GM19455 (cell line): ENCODE data around the gene SCMH1.

Experiments used
- ATAC-seq: cut with Tn5 transposase; IDR thresholded peaks from one replicate; pipeline ENCODE4 v1.9.1; 2021; ENCODE audit not compliant: unreplicated experiment

SCMH1 gene

DNA sequence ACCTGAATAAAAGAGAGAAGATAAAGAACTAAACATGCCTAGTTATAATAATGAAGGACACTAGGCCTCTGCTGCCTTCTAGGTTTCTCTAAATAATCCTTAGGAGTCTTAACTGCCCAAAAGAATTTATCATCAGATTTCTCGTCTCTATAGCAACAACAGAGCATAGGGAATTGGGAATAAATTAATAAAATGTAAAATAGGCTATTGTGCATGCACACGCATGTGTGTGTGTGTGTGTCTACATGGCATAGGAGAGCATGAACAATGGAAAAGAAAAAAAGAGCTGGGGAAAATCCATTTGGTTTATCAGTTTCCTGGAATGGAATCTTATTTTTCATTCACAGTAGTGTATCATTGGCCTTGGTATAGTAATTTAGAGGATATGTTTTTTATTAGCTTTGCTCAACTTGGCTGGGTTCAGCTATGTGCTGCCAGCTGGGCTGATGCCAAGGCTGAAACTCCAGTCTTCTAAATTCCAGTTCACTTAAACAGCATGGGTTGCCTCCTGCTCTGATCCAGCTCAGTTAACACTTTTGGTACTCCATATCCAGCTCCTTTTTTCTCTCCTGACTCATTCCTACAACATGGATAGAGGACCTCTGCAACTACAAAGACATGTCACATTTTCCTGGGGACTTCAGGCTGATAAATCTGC, 140.0 kb downstream of the SCMH1 start:
- no peak for ATAC-seq

DNA sequence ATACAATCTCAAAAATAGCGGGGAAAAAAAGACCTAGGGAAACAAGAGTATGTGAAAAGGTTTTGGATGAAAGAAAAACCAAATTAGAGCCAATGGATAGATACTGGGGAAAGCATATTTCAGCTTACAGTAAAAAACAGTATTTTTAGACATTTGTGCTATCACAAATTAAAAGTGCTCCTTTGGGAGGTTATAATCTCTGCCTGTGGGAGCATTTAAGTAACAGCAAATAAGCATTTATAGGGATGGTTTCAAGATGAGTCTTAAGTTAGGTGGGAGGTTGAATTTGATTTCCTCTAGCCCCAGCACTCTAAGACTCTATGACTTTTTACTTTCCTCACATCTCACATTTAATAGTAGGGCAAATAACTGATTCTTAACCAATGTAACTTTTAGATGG, 141.0 kb downstream of the SCMH1 start:
- ATAC-seq: no peak

DNA sequence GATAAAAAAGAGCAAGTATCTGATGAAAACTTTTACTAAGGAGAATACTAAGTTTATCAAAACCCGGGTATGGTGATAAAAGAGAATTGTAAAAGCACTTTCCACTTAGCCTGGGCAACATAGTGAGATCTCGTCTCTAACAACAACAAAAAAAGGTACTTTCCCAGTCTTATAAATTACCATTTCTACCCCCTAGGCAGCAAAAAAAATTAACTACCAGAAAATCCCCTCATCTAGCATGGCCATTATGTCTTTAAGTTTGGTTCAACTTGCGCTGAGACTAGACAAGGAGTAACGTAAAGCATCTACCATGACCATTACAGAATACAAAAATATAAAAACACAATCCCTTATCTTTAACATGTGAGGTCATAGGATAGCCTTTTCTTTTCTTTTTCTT, 141.9 kb downstream of the SCMH1 start:
- ATAC-seq: no peak

DNA sequence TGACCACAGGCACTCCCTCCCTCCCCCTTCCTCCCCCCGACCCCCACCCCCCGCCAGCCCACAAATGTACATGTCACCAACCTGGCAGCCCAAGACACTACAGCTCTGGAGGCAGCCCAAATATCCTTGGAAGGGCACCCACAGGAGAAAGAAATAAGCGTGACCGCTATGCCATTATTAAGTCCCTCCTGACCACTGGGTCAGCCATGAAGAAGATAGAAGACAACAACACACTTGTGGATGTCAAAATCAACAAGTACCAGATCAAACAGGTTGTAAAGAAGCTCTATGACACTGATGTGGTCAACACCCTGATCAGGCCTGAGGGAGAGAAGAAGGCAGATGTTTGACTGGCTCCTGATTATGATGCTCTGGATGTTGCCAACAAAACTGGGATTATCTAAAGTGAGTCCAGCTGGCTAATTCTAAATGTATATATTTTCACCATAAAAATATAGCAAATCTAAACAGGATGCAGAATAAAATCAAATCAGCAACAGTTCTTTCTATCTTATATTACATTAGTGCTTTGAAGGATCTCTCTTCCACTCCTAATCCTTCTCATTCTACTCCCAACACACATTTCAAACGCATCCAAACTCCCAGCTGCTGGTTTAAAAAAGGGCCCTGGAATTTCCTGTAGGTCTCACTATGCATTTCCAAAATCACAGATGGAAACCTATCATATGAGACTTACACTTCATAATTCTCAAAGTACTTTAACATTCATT, 143.2 kb downstream of the SCMH1 start:
- no peak for ATAC-seq

DNA sequence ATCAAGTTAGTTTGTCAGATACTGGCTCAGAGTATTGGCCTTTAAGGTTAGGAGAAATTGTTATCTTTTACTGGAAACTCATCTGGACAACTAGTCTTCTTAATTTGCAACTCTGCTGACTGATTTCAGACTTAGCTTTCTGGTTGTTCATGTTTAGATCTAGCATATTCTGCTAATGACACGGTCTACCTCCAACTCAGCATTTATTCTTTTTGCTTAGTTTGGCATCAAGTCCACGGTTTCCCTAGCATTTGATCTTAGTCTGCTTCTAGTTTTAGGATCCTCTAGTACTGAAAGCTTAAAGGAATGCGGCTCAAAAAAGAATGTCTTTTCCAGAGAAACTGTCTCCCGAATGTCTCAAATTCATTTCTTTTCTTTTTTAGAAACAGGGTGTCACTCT, 145.0 kb downstream of the SCMH1 start:
- ATAC-seq: no peak

DNA sequence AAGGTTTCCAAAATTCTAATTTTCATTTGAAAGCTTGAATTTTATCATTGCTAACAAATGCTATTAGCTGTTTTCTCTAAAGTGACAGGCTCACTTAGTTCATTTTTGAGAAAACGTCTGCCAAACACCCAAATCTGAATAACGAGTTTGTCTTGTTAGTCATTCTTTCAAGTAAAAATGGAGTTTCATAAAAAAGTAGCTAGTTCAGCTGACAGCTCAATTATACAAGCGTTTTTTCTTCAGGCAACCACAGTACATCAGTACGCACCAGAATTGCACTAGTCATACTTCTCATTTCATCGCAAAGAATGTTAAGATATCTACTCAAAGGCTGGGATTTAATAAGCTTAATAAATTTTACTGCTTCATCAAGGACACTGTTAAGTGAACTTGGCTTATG, 148.3 kb downstream of the SCMH1 start:
- ATAC-seq: no peak

DNA sequence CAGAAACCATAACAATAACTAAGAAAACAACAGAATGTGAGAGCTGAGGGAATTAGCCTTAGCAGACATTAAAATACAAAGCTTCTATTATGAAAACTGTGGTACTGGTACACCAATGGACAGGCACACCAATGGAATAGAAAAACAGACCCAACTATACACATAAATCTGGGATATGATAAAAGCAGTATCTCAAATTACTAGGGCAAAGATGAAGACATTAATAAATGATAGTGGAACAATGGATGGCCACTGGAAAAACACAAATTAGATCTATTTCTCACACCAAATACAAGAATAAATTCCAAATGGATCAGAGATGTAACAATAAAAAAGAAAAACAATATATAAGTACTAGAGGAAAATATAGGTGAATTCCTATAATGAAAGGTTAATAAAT, 155.2 kb downstream of the SCMH1 start:
- ATAC-seq: no peak

DNA sequence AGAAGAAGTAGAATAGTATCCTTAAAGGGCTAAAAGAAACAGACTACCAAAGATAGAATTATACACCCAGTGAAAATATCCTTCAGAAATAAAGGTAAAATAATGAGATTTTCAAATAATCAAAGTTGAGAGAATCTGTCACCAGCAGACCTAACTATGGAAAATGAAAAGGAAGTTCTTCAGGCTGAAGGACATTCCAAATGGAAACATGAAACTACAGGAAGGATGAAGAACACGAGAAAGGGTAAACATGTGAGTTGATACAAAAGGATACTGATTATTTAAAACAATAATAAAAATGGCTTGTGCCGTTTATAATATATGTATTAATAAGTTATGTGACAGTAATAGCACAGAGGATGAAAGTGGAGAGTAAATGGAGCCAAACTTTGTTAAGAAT, 163.5 kb downstream of the SCMH1 start:
- no peak for ATAC-seq

DNA sequence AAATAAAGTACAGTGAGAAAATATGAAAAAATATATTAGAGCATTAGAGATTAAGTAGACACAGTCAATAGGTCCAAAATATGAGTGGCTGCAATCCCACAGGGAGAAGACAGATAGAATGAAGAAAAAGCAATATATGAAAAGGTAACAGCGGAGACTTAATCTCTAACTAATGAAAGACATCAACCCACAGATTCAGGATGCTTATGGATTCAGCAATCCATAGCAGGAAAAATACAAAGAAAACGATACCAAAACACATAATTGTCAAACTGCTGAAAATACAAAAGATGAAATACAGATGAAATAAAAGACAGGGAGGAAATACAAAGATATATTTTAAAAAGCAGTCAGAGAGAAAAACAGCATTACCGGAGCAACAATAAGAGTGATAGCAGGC, 163.9 kb downstream of the SCMH1 start:
- ATAC-seq: no peak

DNA sequence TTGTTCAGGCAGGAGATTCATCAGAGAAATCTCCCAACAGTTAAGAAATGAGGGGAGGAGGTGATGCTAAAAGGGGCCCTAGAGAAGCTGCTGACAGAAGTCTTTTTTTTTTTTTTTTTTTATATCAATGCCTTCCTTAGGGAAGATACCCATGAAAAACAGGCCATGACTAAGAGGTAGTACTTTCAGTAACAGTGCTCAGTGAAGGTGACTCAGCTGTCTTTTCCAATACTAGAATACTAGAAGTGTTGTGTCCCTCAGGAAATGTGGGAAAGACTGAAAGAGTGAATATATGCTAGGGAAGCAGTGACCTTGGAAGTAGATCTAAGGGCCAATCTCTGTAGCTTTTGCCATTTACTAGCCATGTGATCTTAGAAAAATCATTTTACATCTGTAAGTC, 168.1 kb downstream of the SCMH1 start:
- no peak for ATAC-seq

DNA sequence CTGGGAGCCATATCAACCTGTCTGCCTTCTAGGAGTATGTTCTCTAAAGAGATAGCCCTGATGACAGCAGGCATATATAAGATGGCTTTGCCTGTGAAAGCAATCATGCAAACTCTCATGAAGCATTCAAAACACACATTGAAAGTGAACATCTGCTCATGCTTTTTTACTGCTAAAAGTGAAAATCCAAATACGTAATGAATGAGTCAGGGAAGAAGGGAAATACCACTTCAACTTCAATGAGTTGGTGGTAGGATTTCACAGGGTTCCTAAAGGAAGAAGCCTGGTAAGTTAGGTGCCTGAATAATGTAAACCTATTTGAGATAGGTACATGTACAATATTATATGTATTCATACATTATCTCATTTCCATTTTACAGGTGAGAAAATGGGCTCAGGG, 170.1 kb downstream of the SCMH1 start:
- ATAC-seq: no peak

DNA sequence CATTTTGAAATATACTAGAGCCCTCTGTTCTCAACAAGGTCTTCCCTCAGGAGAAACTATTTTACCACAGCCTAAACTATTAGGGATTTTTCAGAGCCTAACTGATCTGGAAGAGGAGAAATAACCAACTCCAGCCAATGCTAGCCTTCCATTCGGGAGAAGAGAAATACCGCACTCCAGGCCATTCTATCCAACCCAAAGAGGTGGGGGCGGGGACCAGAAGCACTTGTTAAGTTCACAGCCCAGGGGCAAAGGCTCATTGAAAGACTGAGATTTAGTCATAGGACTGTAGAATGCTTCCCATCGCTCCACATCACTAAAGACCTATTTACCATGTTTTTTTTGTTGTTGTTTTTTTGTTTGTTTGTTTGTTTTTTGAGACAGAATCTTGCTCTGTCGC, 185.2 kb downstream of the SCMH1 start:
- ATAC-seq: no peak

DNA sequence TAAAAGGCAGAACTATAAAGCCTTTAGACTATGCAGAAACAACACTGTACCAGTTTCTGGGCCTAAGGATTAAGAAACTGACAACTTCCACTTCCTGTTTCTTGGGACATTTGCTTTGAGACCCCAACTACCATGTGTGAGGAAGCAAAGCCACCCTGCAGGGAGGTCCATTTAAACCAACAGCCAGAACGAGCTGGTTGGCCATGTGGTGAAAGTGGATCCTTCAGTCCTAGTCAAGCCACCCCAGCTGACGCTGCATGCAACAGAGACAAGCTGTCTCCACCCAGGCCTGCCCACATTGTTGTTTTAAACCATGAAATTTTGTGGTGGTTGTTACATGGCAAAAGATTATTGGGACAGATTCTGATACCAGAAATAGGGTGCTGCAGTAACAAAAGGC, 188.8 kb downstream of the SCMH1 start:
- ATAC-seq: no peak

DNA sequence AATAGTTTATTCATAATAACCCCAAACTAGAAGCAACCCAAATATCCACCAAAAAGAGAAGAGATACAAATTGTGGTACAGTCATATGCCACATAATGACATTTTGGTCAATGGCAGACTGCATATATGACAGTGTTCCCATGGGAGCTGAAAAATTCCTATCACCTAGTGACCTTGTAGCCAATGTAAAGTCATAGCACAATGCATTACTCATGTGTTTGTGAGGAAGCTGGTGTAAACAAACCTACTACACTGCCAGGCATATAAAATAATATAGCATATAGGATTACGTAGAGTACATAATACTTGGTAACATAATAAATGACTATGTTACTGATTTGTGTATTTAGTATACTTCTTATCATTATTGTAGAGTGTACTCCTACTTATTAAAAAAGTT, 191.1 kb downstream of the SCMH1 start:
- no peak for ATAC-seq

DNA sequence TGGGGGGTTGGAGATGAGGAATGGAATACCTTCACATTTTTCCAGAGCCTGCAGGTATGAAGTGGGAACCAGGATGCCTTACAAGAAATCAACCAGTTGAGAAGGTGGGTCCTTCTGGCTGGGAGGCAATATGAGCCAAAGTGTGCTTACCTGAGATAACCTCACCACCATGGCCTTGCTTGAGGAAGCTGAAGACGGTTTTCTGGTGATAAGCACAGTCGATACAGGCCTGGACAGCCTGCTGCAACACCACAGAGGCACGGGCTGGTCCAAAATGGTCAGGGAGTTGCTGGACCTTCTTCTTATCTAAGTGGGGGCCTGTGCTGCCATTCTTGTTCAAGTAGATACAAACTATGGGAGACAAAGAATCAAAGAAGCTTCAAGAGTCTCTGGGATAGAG, 193.6 kb downstream of the SCMH1 start:
- ATAC-seq: no peak

DNA sequence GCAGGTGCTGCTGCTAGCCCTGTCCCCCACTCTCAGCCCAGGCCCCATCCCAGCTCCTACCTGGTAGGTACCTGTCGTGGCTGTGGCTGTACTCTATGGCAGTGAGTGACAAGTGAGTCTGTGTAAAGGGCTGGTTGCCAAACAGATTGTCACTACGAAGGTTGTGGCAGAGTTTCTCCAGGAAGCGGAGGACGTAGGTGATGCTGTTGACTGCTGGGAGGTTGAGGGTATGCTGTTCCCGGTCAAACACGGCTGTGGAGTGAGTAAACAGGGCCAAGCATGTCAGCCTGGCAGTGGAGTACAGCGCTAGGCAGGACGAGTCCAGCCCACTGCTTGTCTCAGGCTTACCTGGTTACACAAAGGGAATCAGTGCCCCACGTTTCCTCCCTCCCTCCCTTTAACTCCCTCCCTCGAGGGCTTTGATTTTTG, 195.7 kb downstream of the SCMH1 start:
- no peak for ATAC-seq

DNA sequence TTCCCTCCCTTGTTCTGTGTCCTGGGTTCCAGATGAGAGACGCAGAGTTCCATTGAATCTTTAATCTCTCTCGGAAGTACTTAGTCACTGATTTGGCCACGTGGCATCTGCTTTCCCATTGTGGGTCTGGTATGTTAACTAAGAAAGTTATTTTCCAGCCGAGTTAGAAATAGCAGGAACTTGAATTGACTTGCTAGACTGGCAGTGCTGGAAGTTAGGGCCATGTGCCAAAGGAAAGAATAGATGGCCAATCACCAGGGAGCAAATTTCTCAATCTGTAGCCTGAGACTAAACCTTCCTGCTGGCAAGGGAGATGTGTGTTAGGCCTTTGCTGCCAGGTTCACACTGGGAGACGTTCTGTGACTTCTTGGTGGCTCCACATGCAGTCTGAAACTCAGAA, 196.4 kb downstream of the SCMH1 start:
- no peak for ATAC-seq

DNA sequence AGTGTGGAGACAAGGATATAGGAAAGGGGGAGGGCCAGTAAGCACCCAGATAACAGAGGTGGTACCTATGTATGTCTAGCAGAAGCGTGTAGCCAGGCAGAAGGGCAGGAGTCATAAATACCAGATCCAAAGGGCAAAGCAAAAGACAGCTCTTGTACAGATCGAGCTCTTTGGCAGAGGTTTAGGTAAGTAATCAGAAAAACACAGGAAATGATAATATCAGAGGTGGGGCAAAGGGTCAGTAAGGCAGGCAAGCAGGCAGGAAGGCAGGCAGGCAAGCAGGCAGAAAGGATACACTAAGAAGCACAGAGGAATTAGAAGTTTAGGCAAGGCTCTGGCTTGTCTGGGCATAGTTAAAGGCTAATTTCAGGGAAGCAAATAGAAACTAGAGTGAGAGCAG, 197.9 kb downstream of the SCMH1 start:
- no peak for ATAC-seq

DNA sequence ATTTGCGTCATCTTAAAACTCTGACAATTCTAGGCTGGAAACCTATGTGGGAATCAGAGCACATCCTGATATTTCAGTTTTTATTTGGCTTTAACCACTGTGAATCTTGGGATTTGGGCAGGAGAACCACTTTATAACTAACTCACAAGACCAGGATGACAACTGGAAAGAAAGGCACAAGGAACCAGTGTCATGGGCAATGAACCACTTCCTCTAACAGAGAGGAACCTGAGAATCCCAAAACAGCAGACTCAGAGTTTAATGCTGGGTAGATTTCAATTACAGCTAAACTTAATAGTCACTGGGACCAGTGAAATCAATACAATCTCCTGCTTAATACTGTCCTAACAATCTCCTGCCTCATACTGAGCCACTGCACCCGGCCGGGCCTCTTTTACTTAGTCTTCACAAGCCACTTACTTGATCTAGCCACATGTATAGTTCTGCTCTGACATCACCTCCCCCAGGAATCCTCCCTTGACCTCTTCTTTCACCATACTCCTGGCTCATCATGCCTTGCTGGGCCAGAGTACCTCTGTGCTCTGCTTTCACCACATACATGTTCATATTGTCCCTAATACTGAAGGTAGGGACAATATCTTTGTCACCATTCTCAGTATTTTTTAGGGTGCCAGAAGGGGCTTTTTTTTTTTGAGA, 200.4 kb downstream of the SCMH1 start:
- no peak for ATAC-seq

DNA sequence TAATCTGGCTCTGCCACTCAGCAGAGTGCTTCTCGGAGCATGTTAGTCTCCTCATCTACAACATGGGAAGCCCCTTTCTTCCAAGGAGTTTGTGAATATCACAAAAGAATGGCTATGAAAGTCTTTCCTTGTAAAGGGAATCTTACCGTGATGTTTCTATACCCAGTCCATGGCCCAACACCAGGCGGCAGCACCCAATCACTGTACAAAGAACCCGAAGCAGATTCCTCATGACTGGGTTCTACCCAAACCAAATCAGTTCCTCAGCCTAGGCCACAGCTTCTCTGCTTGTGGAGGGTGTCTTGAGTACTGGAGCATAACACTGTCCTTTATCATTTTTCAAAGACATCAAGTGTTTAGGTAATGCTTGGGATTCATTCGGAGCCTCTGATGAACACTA, 204.0 kb downstream of the SCMH1 start:
- ATAC-seq: no peak

DNA sequence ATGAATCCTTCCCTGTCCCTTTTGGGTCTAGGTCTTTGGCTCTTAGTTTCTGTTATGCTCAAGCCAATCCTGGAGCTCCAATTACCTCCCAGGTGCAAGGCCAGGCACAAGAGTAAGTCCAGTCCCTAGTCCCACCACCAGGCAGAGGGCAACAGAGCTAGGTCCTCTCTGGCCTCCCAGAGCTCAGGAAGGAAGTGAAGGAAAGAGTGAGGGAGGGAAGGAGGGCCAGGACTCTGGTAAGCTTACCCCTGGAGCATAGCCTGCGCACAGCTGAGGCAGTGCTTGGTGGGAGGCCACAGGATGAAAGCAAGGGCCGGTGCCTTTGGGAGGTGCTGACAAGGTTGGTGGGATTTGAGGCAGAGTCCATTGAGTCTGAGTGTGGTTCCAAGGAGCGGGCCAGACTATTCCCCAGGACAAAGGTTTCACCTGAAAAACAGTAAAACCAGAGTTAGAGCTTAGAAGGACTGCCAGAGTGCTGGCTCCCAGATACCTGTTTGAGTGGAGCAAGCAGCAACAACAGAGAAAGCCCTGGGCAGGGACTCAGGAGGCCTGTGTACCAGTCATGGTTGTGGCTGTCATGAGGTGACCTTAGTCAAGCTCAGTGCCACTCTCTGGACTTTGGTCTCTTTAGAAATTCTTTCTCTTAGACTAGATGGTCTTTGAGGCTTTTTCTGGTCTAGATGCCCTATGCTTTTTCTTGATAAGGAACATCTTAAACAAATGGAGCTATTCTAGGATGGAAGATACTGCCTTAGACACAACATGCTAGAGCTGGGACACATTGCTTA, 204.8 kb downstream of the SCMH1 start:
- no peak for ATAC-seq

DNA sequence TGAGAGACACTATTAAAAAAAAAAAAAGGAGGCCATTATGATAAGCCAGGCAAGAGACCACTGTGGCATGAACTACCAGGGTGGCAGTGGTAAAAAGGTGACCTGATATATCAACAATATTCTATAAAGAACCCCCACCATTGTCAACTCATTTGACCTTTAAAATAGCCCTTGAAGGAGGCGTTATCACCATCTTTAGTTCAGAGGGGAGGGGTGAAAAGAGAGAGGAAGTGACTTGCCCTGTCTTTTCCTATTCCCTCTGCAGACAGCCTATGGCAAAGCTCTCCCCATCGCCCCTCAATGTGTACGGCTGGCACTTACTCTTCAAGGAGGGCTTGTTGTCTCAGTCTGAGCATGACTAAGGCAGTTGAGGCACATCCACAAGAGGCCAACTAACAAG, 208.8 kb downstream of the SCMH1 start:
- ATAC-seq: no peak
